Mammary epithelial cell (primary cell): ENCODE results near the gene ID2.

Source experiments
- EZH2 ChIP-seq: IDR thresholded peaks from 2 replicates; pipeline ENCODE4 v1.6.1; 2012; ENCODE audit warnings: low read length, inconsistent platforms, borderline replicate concordance
- TF ChIP-seq, protein P1 (sequence below), 2 donors: IDR thresholded peaks in 1 of 2; conservative IDR thresholded peaks in 1 of 2; 2 replicates each; pipeline ENCODE4 v1.5.1; 2011 to 2012; ENCODE audit warnings: inconsistent platforms in 2 of 2, low read length in 2 of 2, mild to moderate bottlenecking in 2 of 2, control low read depth in 1 of 2, low read depth in 1 of 2; ENCODE audit not compliant: insufficient read depth in 1 of 2; ENCODE audit errors: extremely low read depth in 1 of 2

DNA sequence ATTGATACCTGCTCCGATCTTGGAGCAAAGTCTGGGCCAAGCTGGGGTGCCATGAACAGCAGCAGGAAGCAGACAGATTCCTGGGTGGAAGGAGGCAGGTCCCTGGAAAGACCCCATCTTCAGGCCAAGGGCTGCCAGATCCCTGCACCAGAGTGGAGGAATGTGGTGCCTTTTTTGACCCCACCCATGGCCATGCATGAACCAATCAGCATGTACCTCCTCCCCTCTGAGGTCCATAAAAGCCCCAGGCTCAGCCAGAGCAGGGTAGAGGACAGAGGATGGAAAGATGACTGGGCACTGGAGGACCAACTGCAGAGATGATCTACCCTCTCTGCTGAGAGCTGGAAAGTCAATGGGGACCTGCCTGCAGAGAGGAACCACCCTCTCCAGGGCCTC, 34.4 kb upstream of the ID2 start:
- TF ChIP-seq, protein P1, sequence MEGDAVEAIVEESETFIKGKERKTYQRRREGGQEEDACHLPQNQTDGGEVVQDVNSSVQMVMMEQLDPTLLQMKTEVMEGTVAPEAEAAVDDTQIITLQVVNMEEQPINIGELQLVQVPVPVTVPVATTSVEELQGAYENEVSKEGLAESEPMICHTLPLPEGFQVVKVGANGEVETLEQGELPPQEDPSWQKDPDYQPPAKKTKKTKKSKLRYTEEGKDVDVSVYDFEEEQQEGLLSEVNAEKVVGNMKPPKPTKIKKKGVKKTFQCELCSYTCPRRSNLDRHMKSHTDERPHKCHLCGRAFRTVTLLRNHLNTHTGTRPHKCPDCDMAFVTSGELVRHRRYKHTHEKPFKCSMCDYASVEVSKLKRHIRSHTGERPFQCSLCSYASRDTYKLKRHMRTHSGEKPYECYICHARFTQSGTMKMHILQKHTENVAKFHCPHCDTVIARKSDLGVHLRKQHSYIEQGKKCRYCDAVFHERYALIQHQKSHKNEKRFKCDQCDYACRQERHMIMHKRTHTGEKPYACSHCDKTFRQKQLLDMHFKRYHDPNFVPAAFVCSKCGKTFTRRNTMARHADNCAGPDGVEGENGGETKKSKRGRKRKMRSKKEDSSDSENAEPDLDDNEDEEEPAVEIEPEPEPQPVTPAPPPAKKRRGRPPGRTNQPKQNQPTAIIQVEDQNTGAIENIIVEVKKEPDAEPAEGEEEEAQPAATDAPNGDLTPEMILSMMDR (conservative IDR thresholded peaks at IDR 0.05 in 1 of 2, IDR thresholded peaks at IDR 0.05 in 1 of 2; ENCODE audit: extremely low read depth in 1 of 2, insufficient read depth in 1 of 2, low read depth in 1 of 2, low read length in 2 of 2), result no peak
- no peak for TF ChIP-seq EZH2
